Measurements from ENCODE around the gene NELFB. TPM values are rescaled to one million over a fixed set of nuclear protein-coding genes. Genes with fewer than 3 reads are reported as not detected.

NELFB gene
- total RNA-seq (10 to 100 TPM; 60.9 to 76.7 TPM), polyA plus RNA-seq (ENCODE audit: insufficient read depth, low read depth, low replicate concordance) (55.0 TPM)
- long read RNA-seq, donor 1, transcript NELFB-201 (13 exons, 2,698 nt) = major isoform, 20 of 20 reads
- long read RNA-seq, donor 1, partial matches to known transcripts = 0 of 20 reads
- long read RNA-seq, donor 1, other reads (novel, unspliced or antisense) = 0 of 20 reads
- long read RNA-seq, donor 2, transcript NELFB-201 (13 exons, 2,698 nt) = major isoform, 8 of 8 reads
- long read RNA-seq, donor 2, partial matches to known transcripts = 0 of 8 reads
- long read RNA-seq, donor 2, other reads (novel, unspliced or antisense) = 0 of 8 reads

- Histone ChIP-seq H3K4me1 (peaks cover 45% of the 10 kb centered on the region), H3K27ac (peak within 1 kb of the TSS; percentile 69 to 88), H3K4me3 (peak within 1 kb of the TSS; percentile 97 to 98), H3K9me3 (no peaks in the 10 kb centered on the region), H3K36me3 (ENCODE audit: low read depth, missing control alignments) (no peaks in the 10 kb centered on the region), H3K27me3 (no peaks in the 10 kb centered on the region)
- TF ChIP-seq, protein P1, sequence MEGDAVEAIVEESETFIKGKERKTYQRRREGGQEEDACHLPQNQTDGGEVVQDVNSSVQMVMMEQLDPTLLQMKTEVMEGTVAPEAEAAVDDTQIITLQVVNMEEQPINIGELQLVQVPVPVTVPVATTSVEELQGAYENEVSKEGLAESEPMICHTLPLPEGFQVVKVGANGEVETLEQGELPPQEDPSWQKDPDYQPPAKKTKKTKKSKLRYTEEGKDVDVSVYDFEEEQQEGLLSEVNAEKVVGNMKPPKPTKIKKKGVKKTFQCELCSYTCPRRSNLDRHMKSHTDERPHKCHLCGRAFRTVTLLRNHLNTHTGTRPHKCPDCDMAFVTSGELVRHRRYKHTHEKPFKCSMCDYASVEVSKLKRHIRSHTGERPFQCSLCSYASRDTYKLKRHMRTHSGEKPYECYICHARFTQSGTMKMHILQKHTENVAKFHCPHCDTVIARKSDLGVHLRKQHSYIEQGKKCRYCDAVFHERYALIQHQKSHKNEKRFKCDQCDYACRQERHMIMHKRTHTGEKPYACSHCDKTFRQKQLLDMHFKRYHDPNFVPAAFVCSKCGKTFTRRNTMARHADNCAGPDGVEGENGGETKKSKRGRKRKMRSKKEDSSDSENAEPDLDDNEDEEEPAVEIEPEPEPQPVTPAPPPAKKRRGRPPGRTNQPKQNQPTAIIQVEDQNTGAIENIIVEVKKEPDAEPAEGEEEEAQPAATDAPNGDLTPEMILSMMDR (IDR thresholded peaks at IDR 0.05) = no peak
- no peak for TF ChIP-seq POLR2A (IDR thresholded peaks at IDR 0.05)
- intact Hi-C loops (cut with DNase I; ENCODE audit: low total_unique reads) = no loop called here
- DNase-seq = peak; percentile 94
- 1% methylated on average over 57 to 63 of the region's 105 CpGs for WGBS, 2 donors
Measured at GRCh38 chr9:137254624-137255447, at the start of gene NELFB. NELFB (plus strand) TSS chr9:137255327.

DNA sequence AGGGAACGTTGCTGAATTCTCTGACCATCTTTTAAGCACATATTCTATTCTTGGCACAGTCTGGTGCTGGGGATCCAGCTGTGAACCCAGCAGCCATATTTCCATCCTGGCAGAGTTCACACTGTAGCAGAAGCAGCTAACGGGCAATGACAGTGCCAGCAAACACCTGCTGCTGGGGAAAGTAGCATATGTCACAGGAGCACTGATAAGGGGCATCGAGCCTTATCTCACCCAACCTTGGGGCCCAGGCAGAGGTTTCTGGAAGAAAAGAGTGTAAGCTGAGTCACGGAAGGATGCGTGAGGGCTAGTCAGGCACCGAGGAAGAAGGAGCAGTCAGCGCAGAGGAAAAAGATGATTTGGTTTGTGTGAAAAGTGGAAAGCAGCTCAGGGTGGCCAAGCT lies 48.5 kb upstream of the NELFB start:
- no peak for DNase-seq
- intact Hi-C loops (cut with DNase I; ENCODE audit: low total_unique reads) = no loop called here
- Histone ChIP-seq H3K9me3 (no peaks in the 10 kb centered on the region), H3K27me3 (no peaks in the 10 kb centered on the region), H3K27ac (no peak overlapping the region), H3K4me1 (peaks cover 27% of the 10 kb centered on the region), H3K4me3 (no peak overlapping the region), H3K36me3 (ENCODE audit: low read depth, missing control alignments) (no peaks in the 10 kb centered on the region)
- 67 to 72% methylated on average over 7 of the region's 7 CpGs for WGBS, 2 donors
- TF ChIP-seq, protein P1 (IDR thresholded peaks at IDR 0.05) = no peak
- no peak for TF ChIP-seq POLR2A (IDR thresholded peaks at IDR 0.05)

GRCh38 chr9:137211532-137211931 lies 43.6 kb upstream of the NELFB start:
- intact Hi-C loops (cut with DNase I; ENCODE audit: low total_unique reads) = no loop called here
- H3K4me3 ChIP-seq = no peak overlapping the region
- H3K27me3 ChIP-seq = no peaks in the 10 kb centered on the region
- H3K27ac ChIP-seq = no peak overlapping the region
- WGBS, 2 donors = 80 to 82% methylated on average over 13 of the region's 13 CpGs
- no peaks in the 10 kb centered on the region for H3K9me3 ChIP-seq
- DNase-seq = no peak
- H3K36me3 ChIP-seq (ENCODE audit: low read depth, missing control alignments) = no peaks in the 10 kb centered on the region
- no peak for TF ChIP-seq POLR2A (IDR thresholded peaks at IDR 0.05)
- TF ChIP-seq, protein P1 (IDR thresholded peaks at IDR 0.05) = no peak
- peaks cover 11% of the 10 kb centered on the region for H3K4me1 ChIP-seq

GRCh38 chr9:137212520-137212919 lies 42.6 kb upstream of the NELFB start:
- 80 to 88% methylated on average over 2 to 21 of the region's 21 CpGs for WGBS, 2 donors
- Histone ChIP-seq H3K27me3 (no peaks in the 10 kb centered on the region), H3K4me1 (peaks cover 9% of the 10 kb centered on the region), H3K27ac (no peak overlapping the region), H3K9me3 (no peaks in the 10 kb centered on the region), H3K4me3 (no peak overlapping the region), H3K36me3 (ENCODE audit: low read depth, missing control alignments) (no peaks in the 10 kb centered on the region)
- DNase-seq = no peak
- intact Hi-C loops (cut with DNase I; ENCODE audit: low total_unique reads) = no loop called here
- TF ChIP-seq, protein P1 (IDR thresholded peaks at IDR 0.05) = no peak
- TF ChIP-seq POLR2A (IDR thresholded peaks at IDR 0.05) = no peak

Measured in testis (tissue), 5 donors.